HS-27A (cell line): ENCODE results near the gene SPATA2L.

Source experiments
- DNase-seq: peaks from one replicate; pipeline ENCODE4 v3.0.0-alpha.2; 2012; ENCODE audit warnings: low read depth, missing footprints

Gene SPATA2L

GRCh38 chr16:89729293-89729692, 27.8 kb upstream of the SPATA2L start:
- no peak for DNase-seq

DNA sequence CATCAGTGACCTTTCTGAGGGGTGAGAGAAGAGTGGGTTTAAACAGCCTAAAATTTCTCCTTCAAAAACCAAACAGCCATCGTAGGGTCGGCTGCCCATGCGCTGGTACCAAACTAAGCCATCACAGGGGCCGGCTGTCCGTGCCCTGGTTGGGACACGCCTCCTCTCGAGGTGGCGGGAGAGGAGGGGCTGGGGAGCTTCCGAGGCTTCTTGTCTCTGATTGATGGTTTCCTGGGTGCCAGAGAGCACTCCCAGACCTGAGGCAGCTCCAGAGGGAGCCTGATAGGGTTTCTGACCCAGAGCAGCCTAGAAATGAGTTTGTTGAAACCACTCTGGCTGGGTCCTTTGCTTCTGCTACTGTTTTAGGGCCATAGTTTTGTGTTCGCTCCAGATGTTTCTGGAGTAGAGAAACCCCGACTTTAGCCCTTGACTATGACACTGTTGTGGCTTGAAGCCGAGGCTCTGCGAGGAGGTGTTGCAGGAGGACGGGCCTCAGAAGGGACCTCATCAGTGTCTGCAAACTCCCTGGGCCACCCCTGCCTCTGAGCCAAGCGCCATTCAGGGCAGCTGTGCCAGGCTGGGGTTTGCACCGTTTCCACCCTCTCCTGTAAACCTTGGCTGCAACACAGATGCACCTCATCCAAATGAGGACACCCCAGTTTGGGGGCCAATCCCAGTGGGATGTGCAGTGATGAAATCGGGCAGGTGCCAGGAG, 26.1 kb upstream of the SPATA2L start:
- no peak for DNase-seq

DNA sequence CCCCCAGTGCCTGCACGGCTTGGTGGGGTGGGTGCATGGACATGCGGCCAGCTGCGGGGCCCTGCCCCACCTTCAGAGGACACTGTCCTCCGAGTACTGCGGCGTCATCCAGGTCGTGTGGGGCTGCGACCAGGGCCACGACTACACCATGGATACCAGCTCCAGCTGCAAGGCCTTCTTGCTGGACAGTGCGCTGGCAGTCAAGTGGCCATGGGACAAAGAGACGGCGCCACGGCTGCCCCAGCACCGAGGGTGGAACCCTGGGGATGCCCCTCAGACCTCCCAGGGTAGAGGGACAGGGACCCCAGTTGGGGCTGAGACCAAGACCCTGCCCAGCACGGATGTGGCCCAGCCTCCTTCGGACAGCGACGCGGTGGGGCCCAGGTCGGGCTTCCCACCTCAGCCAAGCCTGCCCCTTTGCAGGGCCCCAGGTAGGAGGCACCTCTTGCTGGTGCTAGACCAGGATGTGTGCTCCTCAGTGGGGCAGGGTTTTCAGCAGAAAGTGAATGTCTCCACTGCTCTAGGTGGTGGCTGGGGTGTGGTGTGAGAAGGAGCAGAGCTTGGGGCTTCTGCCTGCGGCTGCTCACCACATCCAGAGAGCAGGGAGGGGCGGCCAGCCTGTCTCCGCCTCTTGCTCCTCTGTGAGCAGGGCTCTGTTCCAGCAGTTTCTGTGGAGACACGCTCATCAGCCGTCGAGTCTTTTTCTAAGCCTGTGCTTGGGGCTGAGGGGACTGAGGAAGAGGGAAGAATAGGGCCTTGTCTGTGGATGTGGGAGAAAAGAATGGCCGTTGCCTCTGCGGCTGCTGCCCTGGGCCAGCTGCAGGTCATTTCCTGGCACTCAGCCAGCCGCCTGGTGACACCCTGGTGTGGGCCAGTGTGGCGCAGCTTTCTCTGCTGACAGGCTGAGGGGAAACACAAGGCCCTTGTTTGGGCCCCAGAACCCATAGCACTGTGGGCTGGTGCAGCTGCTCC, 22.1 kb upstream of the SPATA2L start:
- DNase-seq = no peak

DNA sequence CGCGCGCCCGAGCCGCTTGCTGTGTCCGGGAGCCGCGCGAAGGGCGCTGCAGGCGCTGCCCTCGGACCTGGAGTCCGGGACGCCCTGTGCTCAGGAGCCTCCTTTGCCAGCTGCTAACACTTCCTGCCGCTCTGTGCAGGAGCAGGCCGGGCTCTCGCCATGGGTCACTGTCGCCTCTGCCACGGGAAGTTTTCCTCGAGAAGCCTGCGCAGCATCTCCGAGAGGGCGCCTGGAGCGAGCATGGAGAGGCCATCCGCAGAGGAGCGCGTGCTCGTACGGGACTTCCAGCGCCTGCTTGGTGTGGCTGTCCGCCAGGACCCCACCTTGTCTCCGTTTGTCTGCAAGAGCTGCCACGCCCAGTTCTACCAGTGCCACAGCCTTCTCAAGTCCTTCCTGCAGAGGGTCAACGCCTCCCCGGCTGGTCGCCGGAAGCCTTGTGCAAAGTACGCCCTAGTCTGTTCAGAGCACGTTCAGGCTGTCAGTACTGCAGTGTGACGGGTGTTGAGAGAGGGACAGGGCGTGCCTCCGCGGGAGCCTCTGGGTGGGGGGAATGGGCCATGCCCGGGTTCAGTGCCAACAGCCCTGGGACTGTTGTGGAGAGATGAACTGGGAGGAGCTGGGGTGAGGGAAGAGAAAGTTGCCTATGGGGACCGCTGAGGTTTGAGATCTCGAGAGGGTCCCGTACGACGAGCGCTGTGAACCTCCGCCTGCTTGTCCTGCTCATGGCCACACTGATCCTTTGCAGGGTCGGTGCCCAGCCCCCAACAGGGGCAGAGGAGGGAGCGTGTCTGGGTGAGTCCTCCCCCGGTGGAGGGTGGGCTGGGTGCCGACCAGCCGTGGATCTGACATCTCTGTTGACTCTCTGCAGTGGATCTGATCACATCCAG, 21.1 kb upstream of the SPATA2L start:
- no peak for DNase-seq

GRCh38 chr16:89721546-89722391, 20.3 kb upstream of the SPATA2L start:
- DNase-seq = no peak

DNA sequence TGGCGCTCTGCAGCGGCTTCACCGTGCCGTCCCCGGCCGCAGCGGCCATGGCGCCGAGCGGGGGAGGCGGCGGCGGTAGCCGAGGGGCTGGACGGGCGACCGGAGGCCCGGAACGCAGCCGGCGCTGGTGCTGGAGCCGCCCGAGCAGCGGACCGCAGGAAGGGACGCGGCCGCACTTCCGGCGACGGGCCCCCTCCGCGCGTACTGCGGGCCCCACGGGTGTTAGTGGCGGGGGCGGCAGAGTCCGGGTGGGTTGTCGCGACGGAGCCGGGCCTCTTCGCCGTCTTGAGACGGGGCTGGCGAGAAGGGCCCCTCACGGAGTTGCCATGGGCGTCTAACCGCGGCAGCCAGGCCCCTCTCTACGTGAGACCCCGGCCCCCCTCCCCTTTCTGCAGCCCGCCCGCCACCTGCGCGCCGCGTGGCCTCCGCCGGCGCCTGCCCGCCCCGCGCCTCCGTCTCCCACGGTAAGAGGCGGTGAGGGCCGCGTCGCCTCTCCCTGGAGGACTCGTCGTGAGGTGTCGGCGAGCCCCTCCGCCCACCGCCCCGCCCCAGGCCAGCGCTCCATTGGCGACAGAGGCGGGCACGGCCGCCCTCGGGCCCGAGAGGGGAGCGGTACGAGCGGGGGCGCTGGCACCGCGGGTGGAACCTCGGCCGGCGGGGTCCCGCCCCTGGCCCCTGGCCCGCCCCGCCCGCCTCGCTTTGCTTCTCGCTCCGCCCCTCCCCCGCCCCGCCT, 19.5 kb upstream of the SPATA2L start, which contains the start of the genes VPS9D1 and ZNF276:
VPS9D1 (minus strand) TSS at position 86 of the 733 bp plus-strand sequence; CDS start at position 49, 37 bp downstream.
ZNF276 (plus strand) TSS at position 725 of the 733 bp plus-strand sequence. CDS start 104 bp downstream, outside the sequence.
- DNase-seq = no peak

DNA sequence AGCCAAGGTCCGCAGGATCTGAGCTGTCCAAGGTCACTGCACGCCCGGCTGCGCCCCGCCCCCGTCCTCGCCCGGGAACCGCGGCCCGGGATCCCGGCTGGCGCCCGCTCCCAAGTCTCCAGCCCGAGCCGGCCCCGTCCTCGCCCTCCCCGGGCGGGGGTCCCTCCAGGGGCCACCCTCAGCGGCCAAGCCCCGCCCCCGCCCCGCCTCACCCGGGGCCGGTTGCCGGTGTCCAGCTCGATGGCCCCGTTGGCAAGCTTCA, 19.0 kb upstream of the SPATA2L start:
- DNase-seq = no peak

GRCh38 chr16:89717688-89718505, 16.4 kb upstream of the SPATA2L start:
- no peak for DNase-seq

GRCh38 chr16:89716916-89717687, 15.6 kb upstream of the SPATA2L start:
- no peak for DNase-seq

GRCh38 chr16:89716493-89716892, 15.0 kb upstream of the SPATA2L start:
- DNase-seq = no peak

- DNase-seq = no peak
These were observed 10.8 kb upstream of the SPATA2L start for GRCh38 chr16:89712274-89712781.

GRCh38 chr16:89711601-89712273, 10.2 kb upstream of the SPATA2L start:
- no peak for DNase-seq

GRCh38 chr16:89710709-89711564, 9.4 kb upstream of the SPATA2L start:
- no peak for DNase-seq

DNA sequence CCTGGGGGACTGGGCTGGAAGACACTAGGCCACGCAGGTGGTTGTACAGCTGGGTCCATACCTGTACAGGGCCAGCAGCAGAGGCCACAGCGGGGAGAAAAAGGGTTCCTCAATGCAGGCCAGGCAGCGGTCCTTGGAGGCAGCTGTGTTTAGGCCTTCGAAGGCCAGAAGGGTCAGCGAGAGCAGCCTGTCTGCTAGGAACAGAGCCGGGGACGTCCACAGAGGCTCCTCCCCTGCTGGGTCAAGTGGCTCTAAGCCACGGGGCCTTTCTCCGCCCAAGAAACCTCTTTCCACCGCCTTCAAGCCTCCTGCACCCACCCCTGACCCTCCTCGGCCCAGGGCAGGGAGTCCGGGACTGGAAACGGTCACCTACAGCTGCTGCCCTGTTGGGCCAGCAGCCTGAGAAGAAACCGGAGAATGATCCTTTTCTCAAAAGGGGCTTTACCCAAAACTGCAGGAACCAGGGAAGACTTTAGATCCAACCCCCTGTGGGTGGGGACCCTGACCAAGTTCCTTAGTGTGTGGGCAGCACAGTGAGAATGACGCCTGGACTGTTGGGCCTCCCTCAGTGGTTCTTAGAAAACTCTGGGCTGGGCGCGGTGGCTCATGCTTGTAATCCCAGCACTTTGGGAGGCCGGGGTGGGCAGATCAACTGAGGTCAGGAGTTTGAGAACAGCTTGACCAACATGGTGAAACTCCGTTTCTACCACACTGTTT, 8.4 kb upstream of the SPATA2L start:
- no peak for DNase-seq

- no peak for DNase-seq
These were observed 7.7 kb upstream of the SPATA2L start for GRCh38 chr16:89709166-89709565.

DNA sequence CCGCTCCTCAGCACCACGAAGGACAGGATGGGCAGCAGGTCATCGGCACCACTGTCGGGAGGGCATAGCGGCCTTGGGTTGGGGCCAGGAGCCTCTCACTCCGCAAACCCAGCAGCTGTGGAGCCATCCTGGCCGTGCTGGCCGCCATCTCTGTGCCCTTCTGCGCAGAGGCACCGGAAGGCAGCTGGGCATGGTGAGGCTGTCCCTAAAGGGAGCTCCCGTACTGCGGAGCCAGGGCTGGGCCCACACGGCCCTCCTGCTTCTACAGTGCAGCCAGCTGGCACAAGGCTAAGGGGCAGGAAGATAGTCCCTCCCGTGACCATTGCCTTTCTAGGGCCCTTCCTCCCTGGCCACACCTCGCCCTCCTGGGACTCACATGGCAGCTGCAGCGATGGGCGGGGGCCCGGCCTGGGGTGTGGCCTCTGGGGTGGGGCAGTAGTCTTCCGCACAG, 7.0 kb upstream of the SPATA2L start:
- no peak for DNase-seq
